Coronary artery (tissue), 2 donors: Measurements from ENCODE around the gene LACTBL1.

Experiments
- DNase-seq: peaks from one replicate; pipeline ENCODE4 v3.0.0-alpha.2; 2017; ENCODE audit warnings: low spot score
- H3K27ac ChIP-seq, 2 donors: fragments of 200-600 bp; sonication (generic); one replicate each; pipeline ENCODE4 v1.5.1; 2016 to 2019
- H3K4me3 ChIP-seq: fragments of 200-600 bp; sonication (generic); 2 replicates; pipeline ENCODE4 v1.5.1; 2016; ENCODE audit warnings: mild to moderate bottlenecking, moderate library complexity
- CTCF ChIP-seq: fragments of 200-600 bp; sonication (generic); IDR thresholded peaks from one replicate; pipeline ENCODE4 v1.5.1; 2019; ENCODE audit warnings: antibody characterized with exemption

The LACTBL1 gene

DNA sequence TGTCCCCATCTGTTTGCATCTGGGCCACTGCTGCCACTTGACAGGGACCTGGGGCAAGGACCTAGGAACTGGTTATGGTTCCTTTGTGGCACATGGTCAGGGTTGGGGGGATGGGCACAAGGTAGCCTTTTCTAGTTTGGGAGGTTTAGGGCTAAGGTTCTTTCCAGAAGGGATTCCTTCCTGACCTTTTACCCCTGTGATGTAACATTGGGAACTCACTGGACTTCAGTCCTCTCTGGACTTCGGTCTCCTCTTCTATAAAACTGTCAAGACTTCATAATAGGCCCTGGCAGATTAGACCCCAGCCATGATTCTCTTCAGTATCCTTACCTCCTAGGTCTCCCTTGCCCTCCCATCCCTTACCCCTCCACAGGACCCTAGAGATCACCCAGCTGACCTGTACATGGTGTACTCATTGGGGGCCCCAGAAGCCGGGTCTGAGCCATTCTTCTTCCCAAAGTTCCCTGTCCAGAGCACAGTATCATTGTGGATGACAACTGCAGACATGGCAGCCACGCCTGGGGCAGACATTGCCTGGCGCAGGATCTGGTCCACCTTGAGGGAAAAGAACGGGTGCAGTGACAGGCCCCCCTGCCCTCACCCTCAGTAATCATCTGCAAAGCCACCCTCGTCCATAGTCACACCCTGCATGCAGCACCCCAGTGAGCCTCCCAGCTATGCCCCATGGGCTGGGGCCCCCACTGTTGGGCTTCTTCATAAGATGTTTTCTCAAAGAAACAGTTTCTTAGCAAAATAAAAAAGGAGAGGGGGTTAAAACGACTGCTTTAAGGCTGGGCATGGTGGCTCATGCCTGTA, 12.9 kb downstream of the LACTBL1 start:
- H3K4me3 ChIP-seq, result no peak overlapping the region
- TF ChIP-seq CTCF, result no peak
- DNase-seq, result no peak
- no peak overlapping the region for H3K27ac ChIP-seq

DNA sequence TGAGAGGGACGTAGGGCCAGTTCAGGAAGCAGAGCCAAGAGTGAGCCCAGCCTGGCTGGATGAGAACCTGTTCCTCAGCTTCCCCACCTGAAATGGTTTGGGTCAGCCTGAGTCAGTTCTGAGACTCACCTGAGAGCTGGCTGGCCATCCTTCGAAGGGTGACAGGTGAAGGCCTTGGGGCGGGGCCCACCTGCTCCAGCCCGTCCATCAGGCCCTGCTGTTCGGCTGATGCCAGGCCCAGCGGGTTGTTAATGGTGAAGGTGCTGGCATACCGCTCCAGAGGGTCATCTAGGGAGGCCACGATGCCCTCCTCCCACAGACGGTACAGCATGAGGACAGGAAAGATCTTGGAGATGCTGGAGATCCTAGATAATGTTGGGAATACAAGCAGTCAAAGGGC, 14.1 kb downstream of the LACTBL1 start:
- Histone ChIP-seq H3K27ac (no peak overlapping the region), H3K4me3 (no peak overlapping the region)
- no peak for DNase-seq
- no peak for TF ChIP-seq CTCF

DNA sequence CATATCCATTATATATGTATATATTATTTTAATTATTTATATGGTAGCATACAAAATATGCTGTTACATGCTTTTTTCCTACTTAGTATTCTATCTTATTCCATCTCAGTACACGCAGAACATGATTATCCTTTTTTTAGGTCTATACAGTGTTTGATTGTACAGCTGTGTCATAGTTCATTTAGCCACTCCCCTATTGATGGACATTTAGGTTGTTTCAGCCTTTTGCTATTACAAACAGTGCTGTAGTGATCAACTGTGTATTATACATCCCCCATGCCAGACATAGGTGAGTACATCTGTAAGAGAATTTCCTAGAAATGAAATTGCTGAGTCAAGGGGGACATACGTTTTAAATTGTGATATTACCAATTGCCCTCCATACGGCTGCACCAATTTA, 15.6 kb downstream of the LACTBL1 start:
- no peak for DNase-seq
- Histone ChIP-seq H3K4me3 (no peak overlapping the region), H3K27ac (no peak overlapping the region)
- TF ChIP-seq CTCF, result no peak

GRCh38 chr1:22955146-22955545, 17.5 kb downstream of the LACTBL1 start:
- DNase-seq, result no peak
- no peak for TF ChIP-seq CTCF
- Histone ChIP-seq H3K27ac (no peak overlapping the region), H3K4me3 (no peak overlapping the region)

DNA sequence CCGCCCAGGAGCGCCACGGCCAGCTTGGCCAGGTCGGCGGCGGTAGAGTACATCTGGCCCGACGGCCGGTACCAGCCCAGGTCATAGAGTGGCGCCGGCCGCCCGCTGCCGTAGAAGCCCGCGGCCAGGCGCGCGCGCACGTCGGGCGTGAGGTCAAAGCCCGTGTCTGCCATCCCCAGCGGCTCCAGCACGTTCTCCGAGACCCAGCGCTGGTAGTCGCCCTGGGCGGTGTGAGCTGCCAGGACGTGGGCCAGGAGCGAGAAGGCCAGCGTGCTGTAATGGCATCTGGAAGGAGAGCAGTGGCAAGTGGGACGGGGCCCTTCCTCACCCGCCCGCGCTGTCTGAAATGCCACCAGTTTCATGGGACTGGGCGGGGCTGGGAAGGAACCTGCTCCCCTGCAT, 18.9 kb downstream of the LACTBL1 start:
- H3K27ac ChIP-seq, result no peak overlapping the region
- no peak for DNase-seq
- no peak overlapping the region for H3K4me3 ChIP-seq
- TF ChIP-seq CTCF, result no peak

- H3K4me3 ChIP-seq, result no peak overlapping the region
- no peak for DNase-seq
- no peak for TF ChIP-seq CTCF
- H3K27ac ChIP-seq, result no peak overlapping the region
Measured at GRCh38 chr1:22953057-22953739, 19.5 kb downstream of the LACTBL1 start.

- Histone ChIP-seq H3K4me3 (no peak overlapping the region), H3K27ac (no peak overlapping the region)
- DNase-seq, result no peak
- no peak for TF ChIP-seq CTCF
Measured at GRCh38 chr1:22952694-22953056, 20.0 kb downstream of the LACTBL1 start.
